Measurements from ENCODE around the gene ARSD. TPM values are rescaled to one million over a fixed set of nuclear protein-coding genes. Genes with fewer than 3 reads are reported as not detected.

ARSD gene
- total and polyA plus RNA-seq, 2 of the 13 experiments (the other 11 are each of a cell fraction or from before 2014, with no cell fraction given) = 4.8 to 6.8 TPM

DNA sequence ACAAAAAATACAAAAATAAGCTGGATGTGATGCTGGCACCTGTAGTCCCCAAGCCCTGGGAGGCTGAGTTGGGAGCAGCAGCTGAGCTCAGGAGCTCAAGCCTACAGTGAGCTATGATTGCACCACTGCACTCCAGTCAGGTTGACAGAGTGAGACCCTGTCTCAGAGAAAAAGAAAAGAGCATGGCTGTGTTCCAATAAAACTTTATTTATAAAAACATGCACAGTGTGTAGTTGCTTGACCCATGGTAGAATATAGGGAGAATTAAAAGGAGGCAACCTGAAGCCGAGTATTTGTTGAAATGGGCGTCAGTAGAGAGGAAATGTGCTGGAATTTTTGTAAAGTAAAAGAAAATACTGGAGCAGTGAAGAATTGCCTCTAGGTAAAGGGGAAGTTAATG lies 73.4 kb downstream of the ARSD start:
- H3K9ac ChIP-seq (ENCODE audit: insufficient read depth, low read depth, low read length) = no peak overlapping the region
- in situ Hi-C loops (cut with HindIII; ENCODE audit: extremely low pct_ligation_motif_present, low pct_unique_long_range_greater_than_20kb) = no loop called here
- no peaks in the 10 kb centered on the region for H3K9me3 ChIP-seq (ENCODE audit: low read length)
- 94% methylated on average over 2 of the region's 2 CpGs for WGBS (ENCODE audit: low lambda C conversion rate)
- TF ChIP-seq, protein P1, sequence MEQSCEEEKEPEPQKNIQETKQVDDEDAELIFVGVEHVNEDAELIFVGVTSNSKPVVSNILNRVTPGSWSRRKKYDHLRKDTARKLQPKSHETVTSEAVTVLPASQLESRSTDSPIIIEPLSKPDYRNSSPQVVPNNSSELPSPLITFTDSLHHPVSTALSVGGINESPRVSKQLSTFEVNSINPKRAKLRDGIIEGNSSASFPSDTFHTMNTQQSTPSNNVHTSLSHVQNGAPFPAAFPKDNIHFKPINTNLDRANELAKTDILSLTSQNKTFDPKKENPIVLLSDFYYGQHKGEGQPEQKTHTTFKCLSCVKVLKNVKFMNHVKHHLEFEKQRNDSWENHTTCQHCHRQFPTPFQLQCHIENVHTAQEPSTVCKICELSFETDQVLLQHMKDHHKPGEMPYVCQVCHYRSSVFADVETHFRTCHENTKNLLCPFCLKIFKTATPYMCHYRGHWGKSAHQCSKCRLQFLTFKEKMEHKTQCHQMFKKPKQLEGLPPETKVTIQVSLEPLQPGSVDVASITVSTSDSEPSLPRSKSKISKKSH (CRISPR knock-in tag; IDR thresholded peaks at IDR 0.05; ENCODE audit: borderline replicate concordance) = no peak
- FAIRE-seq (no peak), DNase-seq (ENCODE audit: low spot score) (no peak), ATAC-seq (no peak)
- no peak overlapping the region for H3K4me3 ChIP-seq (replicated peaks in 1 of 3; ENCODE audit: insufficient read depth in 1 of 3, low read depth in 2 of 3, low read length in 3 of 3)
- H3K79me2 ChIP-seq (ENCODE audit: insufficient read depth, low read length) = no peaks in the 10 kb centered on the region
- H4K20me1 ChIP-seq (ENCODE audit: insufficient read depth, low read length) = no peaks in the 10 kb centered on the region
- no peaks in the 10 kb centered on the region for H3K27me3 ChIP-seq (ENCODE audit: control insufficient read depth in 1 of 2, insufficient read depth in 2 of 2, low read length in 2 of 2)
- no peak overlapping the region for H2AFZ ChIP-seq (ENCODE audit: low read length)
- CTCF ChIA-PET (ENCODE audit: low intra/inter-chr PET ratio, low total read pairs) = no interaction called here
- POLR2A ChIA-PET = no interaction called here
- no peak overlapping the region for H3K27ac ChIP-seq (ENCODE audit: extremely low read length, insufficient read depth, low read length)
- H3K36me3 ChIP-seq (replicated peaks in 1 of 2; ENCODE audit: control insufficient read depth in 1 of 2, insufficient read depth in 2 of 2, low read length in 2 of 2) = peaks cover 0 to 15% of the 10 kb centered on the region in 2 experiments; a peak in 2 of 5 replicates
- no TSS peak for BruUV-seq (replicated peaks)
- H3K4me2 ChIP-seq (ENCODE audit: low read depth, low read length) = no peak overlapping the region
- H3K4me1 ChIP-seq (ENCODE audit: insufficient read depth, low read length) = no peaks in the 10 kb centered on the region
- intact Hi-C loops (cut with micrococcal nuclease; ENCODE audit: unreplicated experiment) = no loop called here

DNA sequence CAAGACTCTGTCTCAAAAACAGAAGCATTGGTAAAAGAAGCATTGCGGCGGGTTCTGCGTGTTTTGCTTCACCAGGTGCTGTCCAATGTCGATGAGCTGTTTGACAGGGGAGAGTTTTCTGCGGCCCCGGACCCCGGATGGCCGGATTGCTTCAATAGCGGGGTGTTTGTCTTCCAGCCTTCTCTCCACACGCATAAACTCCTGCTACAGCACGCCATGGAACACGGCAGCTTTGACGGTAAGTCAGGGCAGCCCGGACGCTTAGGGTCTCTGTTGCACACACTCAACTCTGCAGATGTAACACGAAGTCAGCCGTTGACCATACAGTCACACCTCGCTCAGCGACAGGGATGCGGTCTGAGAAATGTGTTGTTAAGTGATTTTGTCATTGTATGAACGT lies 74.2 kb downstream of the ARSD start:
- H3K79me2 ChIP-seq (ENCODE audit: insufficient read depth, low read length) = no peaks in the 10 kb centered on the region
- no peaks in the 10 kb centered on the region for H3K9me3 ChIP-seq (ENCODE audit: low read length)
- no peak overlapping the region for H2AFZ ChIP-seq (ENCODE audit: low read length)
- no peaks in the 10 kb centered on the region for H3K27me3 ChIP-seq (ENCODE audit: control insufficient read depth in 1 of 2, insufficient read depth in 2 of 2, low read length in 2 of 2)
- no peaks in the 10 kb centered on the region for H4K20me1 ChIP-seq (ENCODE audit: insufficient read depth, low read length)
- TF ChIP-seq ZBTB3 (CRISPR knock-in tag; IDR thresholded peaks at IDR 0.05; ENCODE audit: borderline replicate concordance, low read depth) (no peak), YEATS4 (CRISPR knock-in tag; IDR thresholded peaks at IDR 0.05; ENCODE audit: borderline replicate concordance) (no peak), ZNF713 (CRISPR knock-in tag; IDR thresholded peaks at IDR 0.05) (no peak), EEA1 (CRISPR knock-in tag; IDR thresholded peaks at IDR 0.05; ENCODE audit: borderline replicate concordance) (no peak), ZNF703 (CRISPR knock-in tag; IDR thresholded peaks at IDR 0.05; ENCODE audit: borderline replicate concordance) (no peak), KMT2B (CRISPR knock-in tag; IDR thresholded peaks at IDR 0.05) (no peak), CEBPB (IDR thresholded peaks at IDR 0.05; ENCODE audit: borderline replicate concordance, low read depth, low read length) (no peak)
- TF ChIP-seq, protein P2, sequence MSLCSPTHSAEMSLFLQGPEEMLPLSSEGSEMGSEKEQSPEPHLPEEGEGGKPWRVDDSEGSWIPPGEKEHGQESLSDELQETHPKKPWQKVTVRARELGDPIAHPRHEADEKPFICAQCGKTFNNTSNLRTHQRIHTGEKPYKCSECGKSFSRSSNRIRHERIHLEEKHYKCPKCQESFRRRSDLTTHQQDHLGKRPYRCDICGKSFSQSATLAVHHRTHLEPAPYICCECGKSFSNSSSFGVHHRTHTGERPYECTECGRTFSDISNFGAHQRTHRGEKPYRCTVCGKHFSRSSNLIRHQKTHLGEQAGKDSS (CRISPR knock-in tag; IDR thresholded peaks at IDR 0.05; ENCODE audit: borderline replicate concordance, low read depth) = no peak
- BruUV-seq (replicated peaks) = no TSS peak
- POLR2A ChIA-PET = no interaction called here
- intact Hi-C loops (cut with micrococcal nuclease; ENCODE audit: unreplicated experiment) (no loop called here), in situ Hi-C loops (cut with HindIII; ENCODE audit: extremely low pct_ligation_motif_present, low pct_unique_long_range_greater_than_20kb) (no loop called here)
- WGBS (ENCODE audit: low lambda C conversion rate) = 100% methylated on average over 6 of the region's 21 CpGs
- H3K36me3 ChIP-seq (replicated peaks in 1 of 2; ENCODE audit: control insufficient read depth in 1 of 2, insufficient read depth in 2 of 2, low read length in 2 of 2) = peaks cover 0 to 14% of the 10 kb centered on the region in 2 experiments; a peak in 2 of 5 replicates
- FAIRE-seq (no peak), DNase-seq (ENCODE audit: low spot score) (no peak), ATAC-seq (no peak)
- H3K27ac ChIP-seq (ENCODE audit: extremely low read length, insufficient read depth, low read length) = no peak overlapping the region
- no peak overlapping the region for H3K4me3 ChIP-seq (replicated peaks in 1 of 3; ENCODE audit: insufficient read depth in 1 of 3, low read depth in 2 of 3, low read length in 3 of 3)
- CTCF ChIA-PET (ENCODE audit: low intra/inter-chr PET ratio, low total read pairs) = no interaction called here
- no peaks in the 10 kb centered on the region for H3K4me1 ChIP-seq (ENCODE audit: insufficient read depth, low read length)
- no peak overlapping the region for H3K4me2 ChIP-seq (ENCODE audit: low read depth, low read length)
- no peak overlapping the region for H3K9ac ChIP-seq (ENCODE audit: insufficient read depth, low read depth, low read length)
